ENCODE results near the gene RAB40B. TPM values are rescaled to one million over a fixed set of nuclear protein-coding genes. Genes with fewer than 3 reads are reported as not detected.
"Not testable (repeated sequence)": the region's sequence is repeated elsewhere in the genome, so short reads cannot be mapped to it uniquely, and the experiment has no call there.

RAB40B gene
- polyA plus RNA-seq, 2 of the 4 experiments (the other 2 are of a cell fraction): 5.6 to 9.4 TPM

- WGBS (ENCODE audit: missing lambda C conversion rate): 51% methylated on average over 15 of the region's 15 CpGs
- CTCF ChIA-PET: interaction anchor here (0.8 to 19.3 kb wide), 3 partner anchors 12 to 220 kb away, joined by 3 to 450 read pairs (median 72); no protein-coding TSS in a partner anchor
- no peaks in the 10 kb centered on the region for H3K9me3 ChIP-seq
- peaks cover 12% of the 10 kb centered on the region; the same call in 2 of the 3 replicates for H3K4me1 ChIP-seq
- FAIRE-seq (no peak), ATAC-seq (peak in 1 of 2 experiments; percentile 15; a peak in 1 of 6 replicates), DNase-seq (ENCODE audit: low read depth in 1 of 2, low spot score in 1 of 2) (peak in 1 of 2 experiments; percentile 48)
- TF ChIP-seq SREBF2 (IDR thresholded peaks at IDR 0.05): no peak
- TF ChIP-seq ZFP36 (IDR thresholded peaks at IDR 0.05; ENCODE audit: borderline replicate concordance, partially characterized antibody): no peak
- TF ChIP-seq TP53 (CRISPR knock-in tag; IDR thresholded peaks at IDR 0.05): no peak
- TF ChIP-seq ESRRA (IDR thresholded peaks at IDR 0.05; ENCODE audit: borderline replicate concordance, low read length): no peak
- no peak for TF ChIP-seq POLR2A (IDR thresholded peaks at IDR 0.05; ENCODE audit: low read length)
- no peak for TF ChIP-seq RAD21 (conservative IDR thresholded peaks at IDR 0.05 in 1 of 2, IDR thresholded peaks at IDR 0.05 in 1 of 2)
- no peak for TF ChIP-seq MAFK (IDR thresholded peaks at IDR 0.05; ENCODE audit: partially characterized antibody)
- TF ChIP-seq CHD2 (IDR thresholded peaks at IDR 0.05; ENCODE audit: low read length, partially characterized antibody): no peak
- no peak for TF ChIP-seq GATA3 (IDR thresholded peaks at IDR 0.05; ENCODE audit: borderline replicate concordance)
- no peak for TF ChIP-seq HOXA7 (CRISPR knock-in tag; IDR thresholded peaks at IDR 0.05)
- TF ChIP-seq RNF2 (IDR thresholded peaks at IDR 0.05; ENCODE audit: borderline replicate concordance, low read depth): no peak
- TF ChIP-seq NFE2L2 (conservative IDR thresholded peaks at IDR 0.05; ENCODE audit: low read length): no peak
- TF ChIP-seq EHMT2 (IDR thresholded peaks at IDR 0.05; ENCODE audit: low read depth): no peak
- TF ChIP-seq ZC3H11A (IDR thresholded peaks at IDR 0.05): no peak
- no peak for TF ChIP-seq USF2 (IDR thresholded peaks at IDR 0.05)
- TF ChIP-seq EHF (CRISPR knock-in tag; IDR thresholded peaks at IDR 0.05): no peak
- TF ChIP-seq FOSB (CRISPR knock-in tag; IDR thresholded peaks at IDR 0.05): no peak
- TF ChIP-seq RCOR1 (IDR thresholded peaks at IDR 0.05; ENCODE audit: low read depth, low read length): no peak
- no peak overlapping the region for H3K4me3 ChIP-seq
- H3K27ac ChIP-seq: peak overlapping the region; percentile 7 to 30; a peak in 2 of 6 replicates
- peak overlapping the region; percentile 33; the same call in 2 of the 3 replicates for H3K4me2 ChIP-seq
- POLR2A ChIA-PET: no interaction called here
Observed at GRCh38 chr17:82655038-82655479, 43.4 kb downstream of the RAB40B start.

- peak overlapping the region; percentile 7 to 30; a peak in 2 of 6 replicates for H3K27ac ChIP-seq
- ATAC-seq; DNase-seq (ENCODE audit: low read depth in 1 of 2, low spot score in 1 of 2); H3K9me3 ChIP-seq; FAIRE-seq; H3K4me3 ChIP-seq; POLR2A ChIA-PET: not testable (repeated sequence)
- H3K4me2 ChIP-seq: peak overlapping the region; percentile 33; the same call in 2 of the 3 replicates
- CTCF ChIA-PET: interaction anchor here (7.2 to 19.3 kb wide), 2 partner anchors 13 to 118 kb away, joined by 72 to 450 read pairs; no protein-coding TSS in a partner anchor
- WGBS (ENCODE audit: missing lambda C conversion rate): 81% methylated on average over 6 of the region's 6 CpGs
- H3K4me1 ChIP-seq: peaks cover 12% of the 10 kb centered on the region; the same call in 2 of the 3 replicates
Observed at GRCh38 chr17:82654611-82655010, 43.9 kb downstream of the RAB40B start.

- POLR2A ChIA-PET: no interaction called here
- DNase-seq (ENCODE audit: low read depth in 1 of 2, low spot score in 1 of 2): no peak
- CTCF ChIA-PET: interaction anchor here (1.6 to 19.3 kb wide), 3 partner anchors 14 to 121 kb away, joined by 5 to 450 read pairs (median 72); no protein-coding TSS in a partner anchor
- no peak overlapping the region for H3K27ac ChIP-seq
- WGBS (ENCODE audit: missing lambda C conversion rate): 91% methylated on average over 30 of the region's 30 CpGs
- ATAC-seq: no peak
- no peak overlapping the region for H3K4me2 ChIP-seq
- H3K4me1 ChIP-seq: peaks cover 15% of the 10 kb centered on the region
- FAIRE-seq: no peak
- no peak for TF ChIP-seq REST (IDR thresholded peaks at IDR 0.05)
- no peaks in the 10 kb centered on the region for H3K9me3 ChIP-seq
- no peak overlapping the region for H3K4me3 ChIP-seq
Observed at GRCh38 chr17:82653651-82654528, 44.6 kb downstream of the RAB40B start.
